Hepatocyte (in vitro differentiated cells): Measurements from ENCODE around the gene CDK14.

Experiments
- EZH2 ChIP-seq: fragments of 200-600 bp; sonication (generic); IDR thresholded peaks from 2 replicates; pipeline ENCODE4 v1.6.1; 2016; ENCODE audit warnings: antibody characterized with exemption, mild to moderate bottlenecking, borderline replicate concordance
- TF ChIP-seq, protein P1 (sequence below): fragments of 200-600 bp; sonication (generic); IDR thresholded peaks from 2 replicates; pipeline ENCODE4 v1.5.1; 2016; ENCODE audit warnings: antibody characterized with exemption, mild to moderate bottlenecking; ENCODE audit not compliant: poor library complexity

DNA sequence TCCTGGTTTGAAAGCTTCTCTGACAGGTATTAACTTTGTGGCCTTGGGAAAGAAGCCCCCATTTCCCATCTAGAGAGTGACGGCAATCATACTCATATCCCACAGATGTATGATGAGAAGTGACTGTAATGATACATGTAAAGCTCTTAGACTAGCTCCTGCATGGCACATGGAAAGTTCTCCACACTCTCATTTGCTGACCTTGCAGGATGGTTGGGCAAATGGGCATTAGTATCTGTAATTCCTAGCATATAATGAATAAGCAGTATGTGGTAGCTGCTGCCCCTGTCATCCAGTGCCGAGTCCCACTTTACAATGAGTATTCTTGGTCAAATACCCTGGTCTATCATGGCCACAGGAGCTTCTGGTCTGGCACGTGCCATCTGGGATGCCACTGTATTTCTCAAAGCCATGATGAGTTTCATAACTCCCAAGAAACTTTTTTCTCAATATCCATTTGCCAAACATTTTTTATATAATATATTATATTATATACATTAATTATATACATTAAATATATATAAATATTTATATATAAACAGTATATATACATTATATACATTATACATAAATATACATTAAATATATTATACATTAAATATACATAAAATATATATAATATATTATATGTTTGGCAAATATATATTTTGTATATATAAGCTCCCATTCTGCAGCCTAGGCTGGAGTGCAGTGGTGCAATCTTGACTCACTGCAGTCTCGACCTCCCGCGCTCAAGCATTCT, 561.6 kb downstream of the CDK14 start:
- TF ChIP-seq, protein P1, sequence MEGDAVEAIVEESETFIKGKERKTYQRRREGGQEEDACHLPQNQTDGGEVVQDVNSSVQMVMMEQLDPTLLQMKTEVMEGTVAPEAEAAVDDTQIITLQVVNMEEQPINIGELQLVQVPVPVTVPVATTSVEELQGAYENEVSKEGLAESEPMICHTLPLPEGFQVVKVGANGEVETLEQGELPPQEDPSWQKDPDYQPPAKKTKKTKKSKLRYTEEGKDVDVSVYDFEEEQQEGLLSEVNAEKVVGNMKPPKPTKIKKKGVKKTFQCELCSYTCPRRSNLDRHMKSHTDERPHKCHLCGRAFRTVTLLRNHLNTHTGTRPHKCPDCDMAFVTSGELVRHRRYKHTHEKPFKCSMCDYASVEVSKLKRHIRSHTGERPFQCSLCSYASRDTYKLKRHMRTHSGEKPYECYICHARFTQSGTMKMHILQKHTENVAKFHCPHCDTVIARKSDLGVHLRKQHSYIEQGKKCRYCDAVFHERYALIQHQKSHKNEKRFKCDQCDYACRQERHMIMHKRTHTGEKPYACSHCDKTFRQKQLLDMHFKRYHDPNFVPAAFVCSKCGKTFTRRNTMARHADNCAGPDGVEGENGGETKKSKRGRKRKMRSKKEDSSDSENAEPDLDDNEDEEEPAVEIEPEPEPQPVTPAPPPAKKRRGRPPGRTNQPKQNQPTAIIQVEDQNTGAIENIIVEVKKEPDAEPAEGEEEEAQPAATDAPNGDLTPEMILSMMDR, result no peak
- TF ChIP-seq EZH2, result no peak
